NCI-H2107 treated with DMSO at 0.1 percent for 48 hours (cell line): ENCODE measurements around the gene REXO5.

Source experiments
- DNase-seq: peaks from one replicate; lab custom pipeline; 2025; ENCODE audit not compliant: unreplicated experiment; lab: John Stamatoyannopoulos, UW

REXO5 gene

DNA sequence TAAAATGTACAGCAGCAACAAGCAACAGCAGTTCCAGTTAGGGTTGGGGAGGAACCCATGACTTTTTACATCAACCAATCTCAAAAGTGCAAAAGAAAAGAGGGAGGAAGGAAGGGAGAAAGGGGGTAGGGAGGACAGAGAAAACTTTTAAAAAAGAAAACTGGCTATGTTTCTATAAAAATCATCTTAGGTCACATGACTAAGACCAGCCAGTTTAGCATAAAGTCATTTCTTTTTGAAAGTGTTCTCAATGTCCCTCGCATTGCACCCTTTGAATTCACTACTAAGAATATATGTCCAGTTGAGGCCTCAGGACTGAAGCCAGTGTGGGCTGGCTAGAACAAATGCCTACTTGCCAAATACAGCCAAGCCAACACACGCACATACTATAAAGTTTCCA lies 64.9 kb downstream of the REXO5 start:
- no peak for DNase-seq

DNA sequence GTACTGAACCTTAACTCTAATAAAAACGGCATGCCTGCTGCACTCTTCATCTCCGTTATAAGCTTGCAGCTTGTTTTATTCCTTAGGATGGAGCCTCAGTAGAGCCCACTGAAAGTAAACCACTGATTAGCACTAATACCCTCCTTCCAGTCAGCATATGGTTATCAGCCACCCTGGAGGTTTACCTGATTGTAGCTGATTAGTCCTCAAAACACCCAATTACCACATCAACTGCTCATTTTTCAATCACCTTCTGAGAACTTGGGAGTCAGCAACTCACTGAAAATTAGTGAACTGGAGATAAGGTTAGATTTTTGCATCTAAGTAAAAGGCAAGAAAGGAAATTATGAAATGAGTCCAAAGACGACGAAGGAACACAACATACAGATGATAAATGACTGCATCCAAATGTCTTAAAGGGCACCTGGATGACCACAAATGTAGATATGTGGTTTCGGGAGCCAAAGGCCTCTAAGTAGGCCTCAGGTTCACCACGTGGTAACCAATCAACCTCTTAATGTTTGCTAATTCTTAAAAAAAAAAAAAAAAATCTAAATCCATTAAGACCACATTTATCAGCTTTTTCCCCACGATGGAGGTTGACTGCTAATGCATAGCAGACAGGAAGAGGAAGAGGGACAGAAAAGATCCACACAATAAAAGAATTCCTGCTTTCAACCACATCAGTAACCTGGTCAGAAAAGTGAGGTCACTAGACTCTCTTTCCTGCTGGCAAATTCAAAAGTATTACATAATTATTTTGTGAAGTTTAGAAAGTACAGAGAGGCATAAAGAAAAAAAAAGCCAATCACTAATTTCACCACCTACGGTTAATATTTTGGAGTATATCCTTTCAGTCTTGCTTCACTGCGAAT lies 65.9 kb downstream of the REXO5 start:
- DNase-seq, result no peak

GRCh38 chr16:20873331-20873730 lies 67.0 kb downstream of the REXO5 start:
- DNase-seq, result no peak

- DNase-seq, result no peak
These were observed 67.8 kb downstream of the REXO5 start for GRCh38 chr16:20874088-20874581.

DNA sequence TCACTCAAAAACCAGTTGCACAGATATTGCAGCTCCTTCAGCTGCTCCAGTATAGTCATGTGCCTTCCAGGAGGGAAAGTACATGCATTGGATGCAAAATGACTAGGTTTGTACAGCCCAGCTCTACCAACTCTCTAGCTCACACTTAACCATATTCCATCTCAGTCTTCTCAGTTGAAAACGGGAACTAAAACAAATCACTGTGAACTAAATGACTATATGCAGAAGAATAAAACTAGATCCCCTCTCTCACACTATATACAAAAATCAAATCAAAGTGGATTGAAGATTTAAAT lies 69.0 kb downstream of the REXO5 start:
- DNase-seq, result no peak

DNA sequence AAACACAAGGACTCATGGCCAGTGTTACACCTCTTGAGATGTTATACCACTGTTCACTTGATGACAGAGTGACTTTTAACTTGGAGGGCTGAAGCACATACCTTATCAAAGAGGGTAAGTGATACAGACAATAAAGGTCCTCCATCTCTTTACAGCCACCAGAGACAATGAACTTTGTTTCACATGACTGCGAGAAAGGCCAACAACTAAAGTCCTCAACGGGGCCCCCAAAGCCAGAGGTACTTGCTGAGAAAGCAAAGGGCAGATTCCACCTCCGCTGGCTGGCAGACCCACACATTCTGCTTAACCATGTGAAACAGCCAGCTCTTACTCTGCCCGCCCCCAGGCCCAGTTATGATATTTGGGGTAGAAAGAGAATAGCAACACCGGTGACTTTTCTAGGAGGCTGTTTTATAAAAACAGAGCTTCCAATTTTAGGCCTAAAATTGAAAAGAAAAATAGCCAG lies 72.4 kb downstream of the REXO5 start:
- no peak for DNase-seq

GRCh38 chr16:20879175-20880040 lies 73.1 kb downstream of the REXO5 start:
- DNase-seq, result no peak

GRCh38 chr16:20880867-20881502 lies 74.7 kb downstream of the REXO5 start:
- no peak for DNase-seq

- DNase-seq, result no peak
These were observed 75.2 kb downstream of the REXO5 start for GRCh38 chr16:20881503-20881878.

DNA sequence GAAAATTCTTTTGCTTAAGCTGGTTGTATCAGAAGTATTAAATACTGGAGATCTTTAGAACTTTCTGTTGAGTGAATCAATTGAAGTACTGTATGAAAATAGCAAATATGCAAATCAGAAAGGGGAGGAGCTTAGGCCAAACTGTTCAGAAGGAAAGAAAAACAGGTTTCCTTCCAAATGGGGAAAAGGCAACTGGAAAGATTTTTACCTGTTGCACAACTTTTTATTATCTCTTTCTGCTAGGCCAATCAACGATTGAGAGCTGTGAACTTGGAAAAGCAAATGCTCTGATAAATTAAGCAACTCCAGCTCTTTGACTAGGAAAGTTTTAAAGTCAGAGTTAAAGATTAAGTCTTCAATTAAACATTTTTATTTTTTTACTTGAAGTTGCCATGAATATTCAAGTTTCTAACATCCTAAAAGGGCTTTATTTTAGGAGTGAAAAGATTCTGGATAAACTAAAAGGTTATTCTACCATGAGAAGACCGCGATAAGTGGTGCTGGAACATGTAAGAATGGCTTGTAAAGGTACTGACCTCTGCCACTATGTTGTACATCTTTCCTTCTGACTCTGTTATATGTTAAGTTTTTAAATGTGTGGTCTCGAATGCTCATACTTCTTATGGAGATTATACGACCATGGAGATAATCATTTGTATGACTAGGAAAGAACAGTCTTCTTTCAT lies 77.4 kb downstream of the REXO5 start:
- no peak for DNase-seq

DNA sequence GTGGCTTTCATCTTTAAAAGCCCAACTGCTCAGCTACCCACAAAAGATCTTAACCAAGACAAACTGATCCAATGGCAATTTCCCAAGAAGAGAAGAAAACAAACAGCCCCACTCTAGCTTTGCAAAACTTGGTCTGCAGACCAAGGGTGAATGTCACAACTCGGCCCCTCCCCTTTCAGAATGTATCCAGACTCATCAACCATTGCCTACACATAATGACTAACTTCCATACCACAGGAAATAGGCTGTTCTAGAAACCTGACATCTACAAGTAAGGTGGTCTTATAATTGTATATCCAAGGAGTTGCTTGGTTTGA lies 77.9 kb downstream of the REXO5 start:
- DNase-seq, result no peak

DNA sequence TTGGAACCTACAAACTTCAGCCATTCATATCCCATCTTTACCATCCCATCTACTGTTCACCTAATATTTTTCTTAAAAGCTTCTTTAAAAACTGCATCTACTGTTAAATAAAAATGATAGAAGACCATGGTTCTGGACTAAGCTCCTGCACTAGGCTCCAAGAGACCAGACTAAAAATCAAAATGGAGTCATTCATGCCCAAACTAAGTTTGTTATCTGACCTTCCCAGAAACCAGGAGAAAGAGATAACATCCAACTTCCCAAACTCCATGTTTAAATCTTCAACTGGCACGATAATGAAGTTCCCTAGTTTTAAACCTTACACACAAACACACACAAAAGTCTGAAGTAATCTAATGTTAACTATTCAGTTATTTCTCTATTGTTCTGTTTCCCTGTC lies 80.0 kb downstream of the REXO5 start:
- no peak for DNase-seq

GRCh38 chr16:20887207-20887606 lies 80.9 kb downstream of the REXO5 start:
- no peak for DNase-seq

DNA sequence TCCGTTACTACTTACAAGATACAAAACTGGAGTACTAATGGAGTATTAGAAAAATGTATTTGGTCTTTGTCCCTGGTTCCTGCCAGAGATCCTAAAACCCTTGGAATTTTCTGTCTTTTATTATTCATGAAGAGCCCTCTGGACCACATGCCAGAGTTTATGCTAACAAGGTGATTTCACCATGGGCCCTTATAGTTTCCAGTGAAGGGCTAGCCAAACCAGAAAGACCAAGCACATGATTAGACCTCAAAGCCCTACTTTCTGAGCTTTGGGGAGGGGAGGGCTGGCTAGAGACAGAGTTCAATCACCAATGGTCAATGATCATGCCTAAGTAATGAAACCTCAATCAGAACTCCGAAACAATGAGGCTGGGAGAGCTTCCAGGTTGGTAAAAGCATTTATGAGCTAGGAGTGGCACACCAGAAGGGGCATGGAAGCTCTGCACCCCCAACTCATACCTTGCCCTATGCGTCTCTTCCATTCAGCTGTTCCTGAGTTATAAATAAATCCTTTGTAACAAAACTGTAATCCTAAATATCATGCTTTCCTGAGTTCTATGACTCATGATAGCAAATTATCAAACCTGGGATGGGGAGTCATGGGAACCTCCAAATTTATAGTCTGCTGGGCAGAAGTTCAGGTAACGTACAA lies 83.4 kb downstream of the REXO5 start:
- no peak for DNase-seq

DNA sequence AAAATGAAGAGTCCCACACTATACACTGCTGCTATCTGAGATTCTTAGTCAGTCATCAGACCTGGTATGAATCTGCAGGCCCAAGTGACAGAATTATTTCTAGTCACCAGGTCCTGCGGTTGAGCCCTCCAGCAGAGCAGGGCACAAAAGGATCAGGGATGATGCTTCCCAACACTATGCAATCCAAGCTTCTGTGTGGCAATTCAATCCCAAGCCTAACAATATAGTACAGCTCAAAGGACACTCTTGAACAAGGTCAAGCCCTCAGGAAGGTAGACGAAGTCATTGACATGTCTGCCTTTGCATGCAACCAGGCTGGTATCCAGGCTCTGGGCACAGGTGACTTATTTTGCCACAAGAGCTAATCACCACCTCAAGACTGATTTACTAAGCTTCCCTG lies 88.1 kb downstream of the REXO5 start:
- DNase-seq, result no peak

GRCh38 chr16:20897253-20897897 lies 91.0 kb downstream of the REXO5 start:
- no peak for DNase-seq

GRCh38 chr16:20897922-20898321 lies 91.6 kb downstream of the REXO5 start:
- no peak for DNase-seq

DNA sequence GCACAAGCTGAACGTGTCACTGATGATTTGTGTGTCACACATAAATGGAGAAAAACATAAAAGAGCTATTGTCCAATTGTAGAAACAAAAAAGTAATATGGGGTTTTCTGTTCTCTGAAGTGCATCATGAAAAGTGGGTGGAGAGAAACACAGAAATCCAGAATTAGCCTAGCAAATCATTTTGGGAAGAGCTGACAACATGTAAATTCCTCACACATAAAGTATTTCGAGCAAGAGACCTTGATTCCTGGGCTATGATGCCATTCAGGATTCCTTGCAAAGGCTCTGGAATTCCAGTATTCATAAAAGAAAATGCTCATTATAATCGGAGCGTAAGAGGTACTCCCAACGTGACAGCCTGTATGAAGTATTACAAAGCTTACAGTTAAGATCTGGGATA lies 92.7 kb downstream of the REXO5 start:
- no peak for DNase-seq
